Mammary epithelial cell (primary cell): ENCODE data around the gene CDKAL1.

Experiments used
- CTCF ChIP-seq, 2 donors: IDR thresholded peaks in 1 of 2; conservative IDR thresholded peaks in 1 of 2; 2 replicates each; pipeline ENCODE4 v1.5.1; 2011 to 2012; ENCODE audit warnings: inconsistent platforms in 2 of 2, low read length in 2 of 2, mild to moderate bottlenecking in 2 of 2, control low read depth in 1 of 2, low read depth in 1 of 2; ENCODE audit not compliant: insufficient read depth in 1 of 2; ENCODE audit errors: extremely low read depth in 1 of 2
- EZH2 ChIP-seq: IDR thresholded peaks from 2 replicates; pipeline ENCODE4 v1.6.1; 2012; ENCODE audit warnings: low read length, inconsistent platforms, borderline replicate concordance

GRCh38 chr6:21102201-21102600 lies 567.9 kb downstream of the CDKAL1 start:
- TF ChIP-seq CTCF (conservative IDR thresholded peaks at IDR 0.05 in 1 of 2, IDR thresholded peaks at IDR 0.05 in 1 of 2; ENCODE audit: extremely low read depth in 1 of 2, insufficient read depth in 1 of 2, low read depth in 1 of 2, low read length in 2 of 2) (no peak), EZH2 (no peak)
